Measurements from ENCODE around the gene SCN1B.
"Not testable (repeated sequence)": the region's sequence is repeated elsewhere in the genome, so short reads cannot be mapped to it uniquely, and the experiment has no call there.

The SCN1B gene

GRCh38 chr19:35000647-35001501 lies 29.4 kb upstream of the SCN1B start:
- peak; percentile 85 for FAIRE-seq

GRCh38 chr19:35002037-35002535 lies 28.2 kb upstream of the SCN1B start:
- no peak for DNase-seq (ENCODE audit: insufficient read length, low spot score)
- FAIRE-seq, result no peak

More at GRCh38 chr19:35000647-35001501, 29.4 kb upstream of the SCN1B start:
- peak; percentile 43 for DNase-seq (ENCODE audit: insufficient read length, low spot score)

GRCh38 chr19:35004517-35005255 lies 25.6 kb upstream of the SCN1B start:
- no peak for FAIRE-seq
- no peak for DNase-seq (ENCODE audit: insufficient read length, low spot score)

GRCh38 chr19:35005256-35005977 lies 24.9 kb upstream of the SCN1B start:
- FAIRE-seq (no peak), DNase-seq (ENCODE audit: insufficient read length, low spot score) (no peak)

GRCh38 chr19:35006007-35006341 lies 24.3 kb upstream of the SCN1B start:
- not testable (repeated sequence) for FAIRE-seq; DNase-seq (ENCODE audit: insufficient read length, low spot score)

- no peak for FAIRE-seq
- DNase-seq (ENCODE audit: insufficient read length, low spot score), result no peak
Observed at GRCh38 chr19:35006342-35006998, 23.8 kb upstream of the SCN1B start.

- DNase-seq (ENCODE audit: insufficient read length, low spot score) (no peak), FAIRE-seq (no peak)
Observed at GRCh38 chr19:35006999-35007365, 23.3 kb upstream of the SCN1B start.

GRCh38 chr19:35007427-35007826 lies 22.8 kb upstream of the SCN1B start:
- not testable (repeated sequence) for FAIRE-seq; DNase-seq (ENCODE audit: insufficient read length, low spot score)

- DNase-seq (ENCODE audit: insufficient read length, low spot score), result no peak
- no peak for FAIRE-seq
Observed at GRCh38 chr19:35008891-35009341, 21.4 kb upstream of the SCN1B start.

GRCh38 chr19:35009424-35010415 lies 20.6 kb upstream of the SCN1B start:
- DNase-seq (ENCODE audit: insufficient read length, low spot score), result no peak
- FAIRE-seq, result no peak

- FAIRE-seq (no peak), DNase-seq (ENCODE audit: insufficient read length, low spot score) (no peak)
Observed at GRCh38 chr19:35011091-35011689, 19.1 kb upstream of the SCN1B start.

GRCh38 chr19:35011737-35012682 lies 18.3 kb upstream of the SCN1B start:
- FAIRE-seq (no peak), DNase-seq (ENCODE audit: insufficient read length, low spot score) (no peak)

- FAIRE-seq (no peak), DNase-seq (ENCODE audit: insufficient read length, low spot score) (peak; percentile 94)
Observed at GRCh38 chr19:35013041-35013819, 17.0 kb upstream of the SCN1B start.

GRCh38 chr19:35013820-35014754 lies 16.2 kb upstream of the SCN1B start:
- FAIRE-seq (no peak), DNase-seq (ENCODE audit: insufficient read length, low spot score) (no peak)

GRCh38 chr19:35014774-35015173 lies 15.5 kb upstream of the SCN1B start:
- not testable (repeated sequence) for FAIRE-seq

More at GRCh38 chr19:35014774-35015173, 15.5 kb upstream of the SCN1B start:
- not testable (repeated sequence) for DNase-seq (ENCODE audit: insufficient read length, low spot score)
